HG02678 (cell line): Measurements from ENCODE around the gene IL23R.
"Not testable (repeated sequence)": the region's sequence is repeated elsewhere in the genome, so short reads cannot be mapped to it uniquely, and the experiment has no call there.

Experiments used
- ATAC-seq: cut with Tn5 transposase; IDR thresholded peaks from one replicate; pipeline ENCODE4 v1.9.1; 2021; ENCODE audit warnings: mild to moderate bottlenecking, moderate library complexity; ENCODE audit not compliant: unreplicated experiment

IL23R gene

GRCh38 chr1:67147973-67148372 is 18.3 kb upstream of the IL23R start:
- not testable (repeated sequence) for ATAC-seq

- ATAC-seq = peak; percentile 25
These were observed 17.6 kb upstream of the IL23R start for GRCh38 chr1:67148516-67149178.

- ATAC-seq = peak; percentile 95
These were observed 17.0 kb upstream of the IL23R start for GRCh38 chr1:67149179-67149770.

- no peak for ATAC-seq
These were observed 15.3 kb upstream of the IL23R start for GRCh38 chr1:67150931-67151330.

GRCh38 chr1:67158401-67158800 is 7.9 kb upstream of the IL23R start:
- no peak for ATAC-seq

GRCh38 chr1:67159233-67159632 is 7.0 kb upstream of the IL23R start:
- ATAC-seq = no peak

- ATAC-seq = peak; percentile 61
These were observed 3.3 kb upstream of the IL23R start for GRCh38 chr1:67162954-67163353.

- ATAC-seq = no peak
These were observed 699 bp upstream of the IL23R start for GRCh38 chr1:67165468-67166041.

GRCh38 chr1:67169496-67169895 is 3.2 kb downstream of the IL23R start:
- ATAC-seq = peak; percentile 48

- no peak for ATAC-seq
These were observed 3.7 kb downstream of the IL23R start for GRCh38 chr1:67169932-67170331.

GRCh38 chr1:67170751-67171573 is 4.7 kb downstream of the IL23R start:
- ATAC-seq = no peak

- no peak for ATAC-seq
These were observed 5.3 kb downstream of the IL23R start for GRCh38 chr1:67171574-67171955.

GRCh38 chr1:67171978-67172377 is 5.7 kb downstream of the IL23R start:
- ATAC-seq = no peak

GRCh38 chr1:67173988-67174387 is 7.7 kb downstream of the IL23R start:
- ATAC-seq = no peak

- no peak for ATAC-seq
These were observed 8.5 kb downstream of the IL23R start for GRCh38 chr1:67174716-67175284.

GRCh38 chr1:67175530-67176087 is 9.4 kb downstream of the IL23R start:
- ATAC-seq = no peak

- no peak for ATAC-seq
These were observed 18.7 kb downstream of the IL23R start for GRCh38 chr1:67184838-67185421.

GRCh38 chr1:67188137-67188536 is 21.9 kb downstream of the IL23R start:
- ATAC-seq = no peak

GRCh38 chr1:67189953-67190352 is 23.7 kb downstream of the IL23R start:
- ATAC-seq = peak; percentile 35

GRCh38 chr1:67190410-67190809 is 24.2 kb downstream of the IL23R start:
- no peak for ATAC-seq

GRCh38 chr1:67190942-67191341 is 24.7 kb downstream of the IL23R start:
- no peak for ATAC-seq
